ENCODE measurements around the gene TRIM15. TPM values are rescaled to one million over a fixed set of nuclear protein-coding genes. Genes with fewer than 3 reads are reported as not detected.

Gene TRIM15
- total RNA-seq, 3 donors from 2014 or later (not counting 1 experiment from before 2014, with no cell fraction given) = not detected

GRCh38 chr6:30188541-30188940 lies 25.2 kb downstream of the TRIM15 start:
- peak overlapping the region in 1 of 2 donors; percentile 15 for H3K27ac Mint-ChIP-seq
- no peaks in the 10 kb centered on the region for H3K27me3 Mint-ChIP-seq (ENCODE audit: low read depth in 2 of 2)
- no peak for ATAC-seq
- 96% methylated on average over 5 of the region's 5 CpGs for WGBS (ENCODE audit: insufficient coverage)
- Histone ChIP-seq H3K9me3 (ENCODE audit: control insufficient read depth, insufficient read depth, low read length) (no peaks in the 10 kb centered on the region), H3K27ac (ENCODE audit: low read length) (no peak overlapping the region), H3K4me1 (ENCODE audit: control insufficient read depth, insufficient read depth, low read length) (no peaks in the 10 kb centered on the region), H3K4me3 (ENCODE audit: low read length) (no peak overlapping the region), H3K27me3 (ENCODE audit: control insufficient read depth, insufficient read depth, low read length) (no peaks in the 10 kb centered on the region), H3K36me3 (ENCODE audit: control insufficient read depth, insufficient read depth, low read length) (peaks cover 72% of the 10 kb centered on the region)
- DNase-seq = no peak
- peaks cover 17% of the 10 kb centered on the region for H3K36me3 Mint-ChIP-seq
- no peak overlapping the region for H3K4me3 Mint-ChIP-seq
- intact Hi-C loops (cut with micrococcal nuclease) = no loop called here
- peaks cover 0 to 16% of the 10 kb centered on the region in 2 donors for H3K4me1 Mint-ChIP-seq
- H3K9me3 Mint-ChIP-seq = no peaks in the 10 kb centered on the region
- no peak for TF ChIP-seq CTCF (IDR thresholded peaks at IDR 0.05)

- H3K4me1 ChIP-seq (ENCODE audit: control insufficient read depth, insufficient read depth, low read length) = no peaks in the 10 kb centered on the region
- intact Hi-C loops (cut with micrococcal nuclease) = no loop called here
- no peaks in the 10 kb centered on the region for H3K27me3 ChIP-seq (ENCODE audit: control insufficient read depth, insufficient read depth, low read length)
Measured at GRCh38 chr6:30192076-30192475, 28.7 kb downstream of the TRIM15 start.

GRCh38 chr6:30194797-30195690 lies 31.7 kb downstream of the TRIM15 start:
- Mint-ChIP-seq H3K36me3 (peaks cover 10% of the 10 kb centered on the region), H3K27ac (peak overlapping the region; percentile 13 to 59), H3K9me3 (no peaks in the 10 kb centered on the region), H3K27me3 (ENCODE audit: low read depth in 2 of 2) (no peaks in the 10 kb centered on the region), H3K4me3 (no peak overlapping the region), H3K4me1 (peaks cover 11 to 40% of the 10 kb centered on the region in 2 donors)
- DNase-seq (no peak), ATAC-seq (no peak)
- Histone ChIP-seq H3K4me1 (ENCODE audit: control insufficient read depth, insufficient read depth, low read length) (no peaks in the 10 kb centered on the region), H3K9me3 (ENCODE audit: control insufficient read depth, insufficient read depth, low read length) (no peaks in the 10 kb centered on the region), H3K27ac (ENCODE audit: low read length) (no peak overlapping the region), H3K36me3 (ENCODE audit: control insufficient read depth, insufficient read depth, low read length) (peaks cover 68% of the 10 kb centered on the region), H3K27me3 (ENCODE audit: control insufficient read depth, insufficient read depth, low read length) (no peaks in the 10 kb centered on the region), H3K4me3 (ENCODE audit: low read length) (no peak overlapping the region)
- intact Hi-C loops (cut with micrococcal nuclease) = no loop called here
- WGBS (ENCODE audit: insufficient coverage) = 92% methylated on average over 8 of the region's 8 CpGs
- TF ChIP-seq CTCF (IDR thresholded peaks at IDR 0.05) = no peak

More at GRCh38 chr6:30192076-30192475, 28.7 kb downstream of the TRIM15 start:
- Histone ChIP-seq H3K4me3 (ENCODE audit: low read length) (no peak overlapping the region), H3K36me3 (ENCODE audit: control insufficient read depth, insufficient read depth, low read length) (peaks cover 64% of the 10 kb centered on the region), H3K9me3 (ENCODE audit: control insufficient read depth, insufficient read depth, low read length) (no peaks in the 10 kb centered on the region), H3K27ac (ENCODE audit: low read length) (no peak overlapping the region)
- no peak for TF ChIP-seq CTCF (IDR thresholded peaks at IDR 0.05)
- 98% methylated on average over 7 of the region's 7 CpGs for WGBS (ENCODE audit: insufficient coverage)
- no peaks in the 10 kb centered on the region for H3K9me3 Mint-ChIP-seq
- H3K4me3 Mint-ChIP-seq = no peak overlapping the region
- no peaks in the 10 kb centered on the region for H3K27me3 Mint-ChIP-seq (ENCODE audit: low read depth in 2 of 2)
- H3K4me1 Mint-ChIP-seq = peaks cover 3 to 30% of the 10 kb centered on the region in 2 donors
- H3K36me3 Mint-ChIP-seq = peaks cover 10% of the 10 kb centered on the region
- H3K27ac Mint-ChIP-seq = peak overlapping the region; percentile 32 to 72
- DNase-seq (no peak), ATAC-seq (no peak)

Measured in natural killer cell (primary cell).